GM19025 (cell line): Measurements from ENCODE around the gene COL13A1.

Source experiments
- ATAC-seq: cut with Tn5 transposase; IDR thresholded peaks from one replicate; pipeline ENCODE4 v1.9.1; 2021; ENCODE audit warnings: mild to moderate bottlenecking, low read depth, moderate library complexity; ENCODE audit not compliant: unreplicated experiment

COL13A1 gene

GRCh38 chr10:69801434-69802315, at the start of gene COL13A1:
Gene COL13A1 (plus strand): TSS chr10:69801906. CDS start chr10:69802424, 518 bp downstream.
- no peak for ATAC-seq

- ATAC-seq = no peak
These were observed 49.2 kb upstream of the COL13A1 start for GRCh38 chr10:69752479-69752878.

GRCh38 chr10:69756279-69756678, 45.4 kb upstream of the COL13A1 start:
- ATAC-seq = no peak

GRCh38 chr10:69757206-69757552, 44.5 kb upstream of the COL13A1 start:
- ATAC-seq = no peak

GRCh38 chr10:69757553-69758309, 44.0 kb upstream of the COL13A1 start:
- no peak for ATAC-seq

- ATAC-seq = no peak
These were observed 43.4 kb upstream of the COL13A1 start for GRCh38 chr10:69758310-69758728.

- no peak for ATAC-seq
These were observed 42.1 kb upstream of the COL13A1 start for GRCh38 chr10:69759641-69760040.

GRCh38 chr10:69760072-69760471, 41.6 kb upstream of the COL13A1 start:
- no peak for ATAC-seq

GRCh38 chr10:69761320-69761719, 40.4 kb upstream of the COL13A1 start:
- no peak for ATAC-seq

GRCh38 chr10:69766161-69766910, 35.4 kb upstream of the COL13A1 start:
- no peak for ATAC-seq

GRCh38 chr10:69767793-69768192, 33.9 kb upstream of the COL13A1 start:
- no peak for ATAC-seq

GRCh38 chr10:69768386-69768785, 33.3 kb upstream of the COL13A1 start:
- ATAC-seq = no peak

GRCh38 chr10:69769395-69769992, 32.2 kb upstream of the COL13A1 start:
- ATAC-seq = no peak

GRCh38 chr10:69772933-69773704, 28.6 kb upstream of the COL13A1 start:
- ATAC-seq = no peak

- no peak for ATAC-seq
These were observed 27.1 kb upstream of the COL13A1 start for GRCh38 chr10:69774596-69774995.

- ATAC-seq = no peak
These were observed 21.6 kb upstream of the COL13A1 start for GRCh38 chr10:69780077-69780476.

GRCh38 chr10:69781576-69781975, 20.1 kb upstream of the COL13A1 start:
- ATAC-seq = no peak

GRCh38 chr10:69783515-69783914, 18.2 kb upstream of the COL13A1 start:
- no peak for ATAC-seq

- no peak for ATAC-seq
These were observed 14.9 kb upstream of the COL13A1 start for GRCh38 chr10:69786791-69787190.

GRCh38 chr10:69787681-69788080, 14.0 kb upstream of the COL13A1 start:
- no peak for ATAC-seq
